Vagina (tissue), 2 donors: ENCODE data around the gene ADORA2A. TPM values are rescaled to one million over a fixed set of nuclear protein-coding genes. Genes with fewer than 3 reads are reported as not detected.

Experiments used
- DNase-seq, 2 donors: peaks; one replicate each; pipeline ENCODE4 v3.0.0-alpha.2; 2017; ENCODE audit errors: extremely low spot score in 2 of 2
- H3K27ac ChIP-seq: fragments of 200-600 bp; sonication (generic); one replicate; pipeline ENCODE4 v1.5.1; 2019
- H3K27me3 ChIP-seq: fragments of 200-600 bp; sonication (generic); one replicate; pipeline ENCODE4 v1.5.1; 2019
- H3K36me3 ChIP-seq, 2 donors: fragments of 200-600 bp; sonication (generic); one replicate each; pipeline ENCODE4 v1.5.1; 2017 to 2019
- H3K4me1 ChIP-seq: fragments of 200-600 bp; sonication (generic); one replicate; pipeline ENCODE4 v1.5.1; 2019
- H3K4me3 ChIP-seq, 2 donors: fragments of 200-600 bp; sonication (generic); 1 replicate in 1 of 2; 2 replicates in 1 of 2; pipeline ENCODE4 v1.5.1; 2016 to 2019
- H3K9me3 ChIP-seq: fragments of 200-600 bp; sonication (generic); one replicate; pipeline ENCODE4 v1.5.1; 2019
- CTCF ChIP-seq, 3 experiments: fragments of 450-650 bp in 2 of 3; fragments of 200-600 bp in 1 of 3; sonication (generic) in 1 of 3; IDR thresholded peaks; one replicate each; pipeline ENCODE4 v1.5.1; 2017 to 2019; ENCODE audit warnings: antibody characterized with exemption in 3 of 3, mild to moderate bottlenecking in 2 of 3, moderate library complexity in 2 of 3
- POLR2A ChIP-seq, 2 donors: fragments of 450-650 bp; IDR thresholded peaks; one replicate each; pipeline ENCODE4 v1.6.1; 2017; ENCODE audit warnings: antibody characterized with exemption in 2 of 2, mild to moderate bottlenecking in 2 of 2, moderate library complexity in 2 of 2
- POLR2AphosphoS5 ChIP-seq, 2 donors: sonication (generic); formaldehyde crosslinking; IDR thresholded peaks; one replicate each; pipeline ENCODE4 v1.9.0; 2017; ENCODE audit warnings: antibody characterized with exemption in 2 of 2, mild to moderate bottlenecking in 2 of 2, low read depth in 1 of 2; ENCODE audit not compliant: insufficient read depth in 1 of 2
- intact Hi-C: fragments of 100-400 bp; cut with DNase I; formaldehyde crosslinking; loops from one replicate; pipeline ENCODE4 v1.15.1; 2023
- total RNA-seq: library from RNA; depleted of rRNA; stranded (reverse); fragments of >200 nt; gene quantifications from one replicate; pipeline ENCODE4 v1.2.3, GENCODE V29; 2016

The ADORA2A gene
- total RNA-seq, 1 donor from 2014 or later: 5.2 TPM

- no peaks in the 10 kb centered on the region for H3K4me1 ChIP-seq
- no peak overlapping the region for H3K27ac ChIP-seq
- no peaks in the 10 kb centered on the region for H3K27me3 ChIP-seq
- H3K4me3 ChIP-seq: no peak overlapping the region
- intact Hi-C loops: no loop called here
- DNase-seq: no peak
- peaks cover 0 to 23% of the 10 kb centered on the region in 2 donors for H3K36me3 ChIP-seq
- H3K9me3 ChIP-seq: no peaks in the 10 kb centered on the region
- TF ChIP-seq POLR2AphosphoS5 (IDR thresholded peaks at IDR 0.05; ENCODE audit: insufficient read depth in 1 of 2, low read depth in 1 of 2) (no peak), POLR2A (IDR thresholded peaks at IDR 0.05) (no peak), CTCF (IDR thresholded peaks at IDR 0.05) (no peak)
These were observed 17.1 kb upstream of the ADORA2A start for GRCh38 chr22:24410110-24410856.

- Histone ChIP-seq H3K36me3 (peaks cover 0 to 28% of the 10 kb centered on the region in 2 donors), H3K4me3 (no peak overlapping the region), H3K9me3 (no peaks in the 10 kb centered on the region), H3K4me1 (no peaks in the 10 kb centered on the region), H3K27ac (no peak overlapping the region), H3K27me3 (no peaks in the 10 kb centered on the region)
- DNase-seq: no peak
- TF ChIP-seq POLR2A (IDR thresholded peaks at IDR 0.05) (no peak), CTCF (IDR thresholded peaks at IDR 0.05) (no peak), POLR2AphosphoS5 (IDR thresholded peaks at IDR 0.05; ENCODE audit: insufficient read depth in 1 of 2, low read depth in 1 of 2) (no peak)
- intact Hi-C loops: no loop called here
These were observed 16.0 kb upstream of the ADORA2A start for GRCh38 chr22:24411256-24412004.

- H3K4me3 ChIP-seq: no peak overlapping the region
- TF ChIP-seq POLR2AphosphoS5 (IDR thresholded peaks at IDR 0.05; ENCODE audit: insufficient read depth in 1 of 2, low read depth in 1 of 2): no peak
- no peak for TF ChIP-seq POLR2A (IDR thresholded peaks at IDR 0.05)
- TF ChIP-seq CTCF (IDR thresholded peaks at IDR 0.05): no peak
- DNase-seq: no peak
- no peaks in the 10 kb centered on the region for H3K4me1 ChIP-seq
- H3K27me3 ChIP-seq: no peaks in the 10 kb centered on the region
- peaks cover 0 to 31% of the 10 kb centered on the region in 2 donors for H3K36me3 ChIP-seq
- intact Hi-C loops: no loop called here
- H3K9me3 ChIP-seq: no peaks in the 10 kb centered on the region
- H3K27ac ChIP-seq: no peak overlapping the region
These were observed 15.1 kb upstream of the ADORA2A start for GRCh38 chr22:24412274-24412673.

DNA sequence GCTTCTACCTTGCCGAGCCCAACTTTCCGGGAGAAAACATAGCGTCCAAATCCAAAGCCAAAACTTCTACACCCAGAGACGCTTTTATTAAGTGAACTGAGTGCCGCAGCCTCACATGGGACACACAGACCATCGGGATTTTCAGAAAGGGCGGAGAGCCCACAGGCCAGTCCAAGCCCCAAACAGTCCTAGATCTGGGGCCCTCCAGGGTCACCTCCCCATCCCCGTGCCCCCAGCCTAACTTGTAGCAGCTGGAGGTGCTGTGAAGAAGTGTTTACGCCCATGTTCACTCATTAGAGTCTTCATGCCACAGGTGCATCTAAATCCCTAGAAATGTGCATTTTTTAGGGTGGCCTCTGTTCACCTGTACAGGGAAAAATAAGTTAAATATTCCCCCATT lies 14.1 kb upstream of the ADORA2A start:
- TF ChIP-seq POLR2A (IDR thresholded peaks at IDR 0.05) (no peak), POLR2AphosphoS5 (IDR thresholded peaks at IDR 0.05; ENCODE audit: insufficient read depth in 1 of 2, low read depth in 1 of 2) (no peak), CTCF (IDR thresholded peaks at IDR 0.05) (no peak)
- Histone ChIP-seq H3K36me3 (peaks cover 0 to 31% of the 10 kb centered on the region in 2 donors), H3K9me3 (no peaks in the 10 kb centered on the region), H3K27me3 (no peaks in the 10 kb centered on the region), H3K4me3 (no peak overlapping the region), H3K27ac (no peak overlapping the region), H3K4me1 (no peaks in the 10 kb centered on the region)
- no peak for DNase-seq
- intact Hi-C loops: no loop called here
